Measurements from ENCODE around the gene NEDD9.

NEDD9 gene

DNA sequence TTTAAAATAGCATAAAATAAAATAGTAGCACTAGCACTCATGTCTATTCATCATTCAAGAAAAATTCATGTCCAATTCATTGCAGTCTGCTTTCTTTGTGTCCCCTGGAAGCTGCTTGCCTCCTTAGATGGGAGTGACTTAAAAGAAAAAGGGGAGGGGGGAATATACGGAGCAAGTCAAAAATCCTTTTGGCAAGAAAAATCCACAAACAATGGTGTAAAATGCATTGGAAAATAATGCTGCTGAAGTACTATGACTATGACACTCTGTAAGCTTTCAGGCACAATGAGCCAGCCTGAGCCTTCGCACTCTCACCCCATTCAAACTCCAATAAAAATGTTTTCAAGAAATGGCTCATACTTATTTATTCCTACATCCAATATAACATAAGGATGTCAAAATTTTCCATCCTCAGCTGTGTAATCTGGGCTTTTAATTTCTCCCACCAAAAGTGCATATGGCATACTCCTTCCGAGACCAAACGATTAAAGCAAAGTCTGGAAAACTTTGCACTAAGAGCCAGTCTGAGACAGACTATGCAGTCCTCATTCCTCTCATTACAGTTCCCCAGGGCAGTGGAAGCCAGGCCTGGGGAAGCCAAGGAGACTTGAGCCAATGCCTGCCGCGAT lies 790 bp downstream of the NEDD9 start:
- H3K4me3 Mint-ChIP-seq: peak overlapping the region; percentile 87
- H3K9me3 Mint-ChIP-seq: no peaks in the 10 kb centered on the region
- peaks cover 4% of the 10 kb centered on the region for H3K36me3 Mint-ChIP-seq
- no peaks in the 10 kb centered on the region for H3K27me3 Mint-ChIP-seq
- H3K4me1 Mint-ChIP-seq: peaks cover 68% of the 10 kb centered on the region
- peak overlapping the region; percentile 74 for H3K27ac Mint-ChIP-seq

DNA sequence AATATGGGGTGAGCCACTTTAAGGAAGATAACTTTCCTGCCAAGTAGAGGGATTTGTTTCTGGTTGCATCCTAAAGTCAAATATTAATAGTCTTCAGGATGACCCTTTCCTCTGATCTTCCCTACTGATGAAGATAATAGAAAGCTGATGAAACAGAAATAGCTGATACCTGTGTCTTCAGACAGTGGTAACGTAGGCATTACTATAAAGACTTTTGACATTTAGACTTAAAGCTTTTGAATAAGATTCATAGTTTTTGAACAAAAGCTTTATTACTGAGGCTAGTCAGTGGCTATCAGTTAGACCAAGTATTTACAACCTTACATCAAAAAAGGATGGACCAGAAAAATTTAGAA lies 1.4 kb downstream of the NEDD9 start:
- H3K9me3 Mint-ChIP-seq: no peaks in the 10 kb centered on the region
- no peaks in the 10 kb centered on the region for H3K27me3 Mint-ChIP-seq
- H3K4me3 Mint-ChIP-seq: peak overlapping the region; percentile 87
- no peak overlapping the region for H3K27ac Mint-ChIP-seq
- peaks cover 67% of the 10 kb centered on the region for H3K4me1 Mint-ChIP-seq
- peaks cover 7% of the 10 kb centered on the region for H3K36me3 Mint-ChIP-seq

DNA sequence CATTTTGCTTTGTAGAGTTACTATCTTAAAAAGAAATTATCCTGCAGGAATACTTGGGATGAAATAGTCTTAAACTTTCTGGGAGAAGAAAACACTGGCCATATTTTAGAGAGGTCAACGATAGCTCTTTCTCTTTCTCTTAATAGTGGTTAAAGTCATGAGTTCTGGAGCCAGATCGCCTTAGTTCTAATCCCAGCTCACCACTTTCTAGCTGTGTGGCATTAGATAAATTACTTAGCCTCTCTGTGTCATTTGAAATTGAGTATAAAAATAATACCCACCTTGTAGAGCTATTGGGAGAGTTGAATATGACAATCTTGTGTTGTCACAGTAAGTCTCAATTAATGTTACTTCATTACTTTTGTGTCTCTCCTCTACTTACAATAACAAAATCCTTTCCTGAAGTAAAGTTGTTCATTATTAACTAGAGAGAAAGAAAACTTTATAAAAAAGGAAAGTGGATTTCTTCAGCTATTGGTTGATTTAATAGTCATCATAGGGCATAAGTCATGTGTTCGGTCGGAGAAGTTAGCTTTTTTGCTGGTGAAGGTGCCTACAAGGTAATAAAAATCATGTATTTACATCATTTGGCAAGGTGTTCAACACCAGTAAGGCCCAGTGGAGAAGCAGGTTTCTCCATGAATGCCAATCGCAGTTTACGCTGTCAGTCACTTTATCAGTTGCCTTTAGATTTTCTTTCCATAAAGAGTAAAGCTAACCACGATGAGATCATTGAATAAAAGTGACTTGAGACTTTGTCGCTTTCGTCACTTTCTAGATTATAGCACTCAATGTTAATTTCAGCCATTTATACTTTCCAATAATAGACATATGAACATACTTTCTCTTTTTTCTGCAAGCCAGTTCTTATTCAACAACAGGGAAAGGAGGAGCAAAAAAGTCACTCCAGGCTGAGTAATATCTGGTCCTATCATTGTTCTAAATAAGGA lies 2.0 kb downstream of the NEDD9 start:
- H3K9me3 Mint-ChIP-seq: no peaks in the 10 kb centered on the region
- H3K27me3 Mint-ChIP-seq: no peaks in the 10 kb centered on the region
- peaks cover 9% of the 10 kb centered on the region for H3K36me3 Mint-ChIP-seq
- no peak overlapping the region for H3K27ac Mint-ChIP-seq
- H3K4me1 Mint-ChIP-seq: peaks cover 67% of the 10 kb centered on the region
- peak overlapping the region; percentile 87 for H3K4me3 Mint-ChIP-seq

DNA sequence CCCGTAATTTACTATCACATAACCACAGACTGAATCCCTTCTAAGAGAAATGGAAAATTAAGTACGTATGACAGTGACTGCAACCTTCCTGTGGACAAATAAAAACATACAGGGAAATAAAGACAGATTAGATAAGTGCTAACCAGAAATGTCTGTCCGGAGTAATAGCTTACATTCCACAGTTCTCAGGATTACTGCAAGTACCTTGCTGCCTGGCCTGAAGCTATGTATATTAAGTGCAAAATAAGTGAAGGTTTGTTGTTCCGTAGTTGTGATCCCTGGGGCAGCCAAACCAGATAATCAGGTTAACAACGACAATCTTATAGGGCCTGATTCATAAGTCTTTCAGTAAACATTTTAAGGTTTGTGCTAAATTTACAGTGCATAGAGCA lies 2.8 kb downstream of the NEDD9 start:
- Mint-ChIP-seq H3K4me1 (peaks cover 72% of the 10 kb centered on the region), H3K36me3 (peaks cover 15% of the 10 kb centered on the region), H3K27me3 (no peaks in the 10 kb centered on the region), H3K9me3 (no peaks in the 10 kb centered on the region), H3K27ac (no peak overlapping the region), H3K4me3 (no peak overlapping the region)

DNA sequence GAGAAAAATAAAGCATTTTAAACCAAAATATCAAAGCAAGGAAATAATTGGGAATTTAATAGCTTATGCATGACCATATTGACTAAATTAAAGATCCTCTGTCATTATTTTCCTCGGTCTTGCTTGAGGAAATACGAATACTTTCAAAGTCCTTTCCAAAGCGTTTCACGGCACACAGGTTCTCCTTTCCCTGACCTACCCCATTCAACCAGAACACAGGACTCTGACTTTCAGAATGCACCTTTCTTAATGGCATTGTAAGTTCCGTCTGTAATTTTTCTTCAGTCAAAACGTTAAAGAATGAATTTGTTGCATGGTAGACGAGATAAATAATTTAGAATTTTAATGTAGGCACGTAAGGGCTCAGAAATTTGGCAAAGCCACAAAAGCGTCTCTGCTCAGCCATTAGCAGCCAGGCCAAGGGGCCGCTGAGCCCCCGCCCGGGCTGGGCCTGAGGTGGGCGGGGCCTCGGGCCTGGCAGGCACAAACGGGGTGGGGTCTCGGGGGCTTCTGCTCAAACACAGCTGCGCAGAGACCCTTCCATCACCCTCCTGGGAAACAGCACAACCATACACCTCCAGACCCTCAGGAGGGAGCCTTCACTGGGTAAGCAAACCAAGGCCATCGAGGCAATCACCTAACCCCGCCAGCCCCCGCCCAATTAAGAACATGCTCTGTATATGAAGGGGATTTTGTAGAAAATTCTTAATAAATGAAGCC lies 3.4 kb downstream of the NEDD9 start:
- peaks cover 73% of the 10 kb centered on the region for H3K4me1 Mint-ChIP-seq
- peaks cover 17% of the 10 kb centered on the region for H3K36me3 Mint-ChIP-seq
- no peak overlapping the region for H3K4me3 Mint-ChIP-seq
- H3K27me3 Mint-ChIP-seq: no peaks in the 10 kb centered on the region
- H3K9me3 Mint-ChIP-seq: no peaks in the 10 kb centered on the region
- no peak overlapping the region for H3K27ac Mint-ChIP-seq

DNA sequence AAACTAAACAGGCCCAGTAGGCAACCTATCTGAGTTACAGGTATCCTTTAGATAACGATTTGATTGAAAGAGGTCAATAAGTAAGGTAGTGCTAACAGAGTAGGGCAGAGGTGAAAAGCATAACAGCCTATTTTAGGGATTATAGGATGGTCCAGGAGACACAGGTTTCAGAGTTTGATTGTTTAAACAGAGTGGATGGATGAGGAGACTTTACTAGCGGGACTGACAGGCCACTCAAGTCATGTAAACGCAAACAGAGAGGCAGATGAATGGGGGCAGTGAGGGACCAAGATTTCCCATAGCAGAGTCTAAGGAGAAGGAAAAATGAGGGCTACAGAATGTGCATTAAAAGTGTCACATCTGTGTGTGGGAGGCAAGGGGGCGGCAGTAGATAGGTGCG lies 4.8 kb downstream of the NEDD9 start:
- peaks cover 72% of the 10 kb centered on the region for H3K4me1 Mint-ChIP-seq
- H3K27me3 Mint-ChIP-seq: no peaks in the 10 kb centered on the region
- H3K9me3 Mint-ChIP-seq: no peaks in the 10 kb centered on the region
- no peak overlapping the region for H3K4me3 Mint-ChIP-seq
- H3K27ac Mint-ChIP-seq: peak overlapping the region; percentile 13
- H3K36me3 Mint-ChIP-seq: peaks cover 21% of the 10 kb centered on the region

DNA sequence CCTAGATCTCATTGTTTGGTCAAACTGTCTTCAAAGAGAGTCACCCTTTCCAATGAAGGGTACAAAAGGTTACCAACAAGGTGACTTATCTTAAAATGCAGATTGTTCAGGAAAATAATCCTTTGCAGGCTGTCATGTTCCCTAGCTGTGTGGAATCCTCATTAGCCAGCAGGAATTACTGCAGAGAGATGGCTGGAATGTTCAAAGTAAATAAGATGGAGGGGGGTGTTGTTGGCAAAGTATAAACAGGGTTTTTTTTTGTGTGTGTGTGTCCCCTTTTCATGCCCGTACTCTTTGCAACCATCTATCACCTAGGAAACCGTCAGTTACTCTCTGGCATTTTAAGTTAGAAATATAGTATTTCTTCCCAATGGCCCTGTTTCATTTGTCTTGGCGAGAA lies 6.5 kb downstream of the NEDD9 start:
- Mint-ChIP-seq H3K27me3 (no peaks in the 10 kb centered on the region), H3K4me3 (no peak overlapping the region), H3K36me3 (peaks cover 21% of the 10 kb centered on the region), H3K27ac (peak overlapping the region; percentile 59), H3K4me1 (peaks cover 61% of the 10 kb centered on the region), H3K9me3 (no peaks in the 10 kb centered on the region)

DNA sequence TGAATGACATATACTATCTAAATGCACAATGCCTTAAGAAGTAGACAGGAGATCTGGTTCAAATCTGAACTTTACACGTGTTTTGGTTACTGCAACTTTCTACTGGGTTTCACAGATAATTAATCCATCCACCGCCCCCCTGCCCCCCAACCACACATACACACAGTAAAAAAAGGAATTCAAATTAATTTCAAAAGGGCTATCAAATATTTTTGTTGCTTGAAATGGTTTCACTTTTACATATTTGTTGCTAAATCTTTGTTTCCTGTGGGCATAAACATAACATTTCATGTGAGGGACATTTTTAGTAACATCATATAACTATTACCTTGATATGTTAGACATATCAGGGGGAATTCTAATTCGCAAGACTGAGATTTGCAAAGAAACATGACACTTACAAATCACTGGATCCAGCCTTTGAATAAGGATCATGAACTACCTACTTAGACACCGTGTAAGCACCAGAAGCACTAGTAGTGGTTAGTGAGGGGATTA lies 7.5 kb downstream of the NEDD9 start:
- H3K4me1 Mint-ChIP-seq: peaks cover 58% of the 10 kb centered on the region
- H3K9me3 Mint-ChIP-seq: no peaks in the 10 kb centered on the region
- no peak overlapping the region for H3K27ac Mint-ChIP-seq
- H3K4me3 Mint-ChIP-seq: peak overlapping the region; percentile 69
- peaks cover 19% of the 10 kb centered on the region for H3K36me3 Mint-ChIP-seq
- no peaks in the 10 kb centered on the region for H3K27me3 Mint-ChIP-seq

DNA sequence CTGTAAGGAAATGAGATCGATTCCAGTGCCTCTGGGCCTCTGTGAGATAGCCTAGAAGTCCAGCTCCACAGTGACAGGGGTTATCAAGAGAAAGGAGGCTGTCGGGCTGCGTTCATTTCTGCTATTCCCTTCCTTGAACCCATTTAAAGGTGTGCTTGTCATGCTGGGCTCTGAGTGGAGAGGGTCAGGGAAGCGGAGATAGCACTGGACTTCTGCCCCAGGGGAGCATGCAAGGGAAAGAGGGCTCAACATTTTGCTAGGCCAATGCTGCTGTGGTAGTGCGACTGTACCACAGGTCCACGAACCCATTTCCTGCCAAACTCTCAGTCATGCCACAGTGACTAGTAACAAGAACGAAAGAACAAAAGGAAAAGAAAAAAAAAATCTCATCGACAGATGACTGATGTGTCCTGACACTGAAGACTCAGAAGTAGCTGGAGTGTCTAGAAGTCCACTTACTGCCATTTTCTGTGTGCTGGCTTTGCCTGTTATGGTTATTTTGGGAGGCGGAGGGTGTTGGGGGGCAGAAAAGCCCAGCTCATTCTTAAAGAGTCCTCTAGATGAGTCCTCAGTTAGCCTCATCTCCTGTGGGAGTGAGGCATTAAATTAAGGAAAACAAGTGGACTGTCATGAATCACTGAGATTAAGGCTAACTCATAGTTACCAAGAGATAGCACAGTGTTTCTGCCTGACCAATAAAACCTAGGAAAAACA lies 8.1 kb downstream of the NEDD9 start:
- Mint-ChIP-seq H3K27me3 (no peaks in the 10 kb centered on the region), H3K27ac (peak overlapping the region; percentile 90), H3K9me3 (no peaks in the 10 kb centered on the region), H3K4me3 (peak overlapping the region; percentile 20), H3K4me1 (peaks cover 58% of the 10 kb centered on the region), H3K36me3 (peaks cover 20% of the 10 kb centered on the region)

DNA sequence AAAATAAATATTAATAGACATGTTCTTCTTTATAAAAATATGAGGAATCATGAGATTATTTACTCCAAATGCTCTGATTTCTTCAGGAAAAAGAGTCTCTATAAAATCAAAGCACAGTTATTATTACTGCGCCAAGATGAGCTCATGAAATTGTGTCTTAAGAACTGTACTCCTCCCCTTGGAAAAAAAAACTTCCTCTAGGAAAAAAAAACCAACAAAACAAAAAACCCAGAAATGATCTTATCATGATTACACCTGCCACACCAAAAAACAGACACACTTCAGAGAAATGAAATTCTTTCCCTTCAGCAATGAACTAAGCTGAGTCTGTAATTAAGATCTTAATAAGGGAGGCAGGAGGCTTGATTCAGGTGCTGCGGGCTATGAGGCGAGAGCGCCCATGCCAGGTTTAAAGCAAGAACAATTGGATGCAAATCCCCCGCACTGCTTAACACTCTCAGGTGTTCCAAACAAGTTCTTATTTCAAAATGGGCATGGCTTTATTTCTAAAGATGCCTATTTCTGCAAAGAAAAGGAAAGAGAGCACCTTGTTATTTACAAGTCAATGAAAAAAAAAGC lies 9.1 kb downstream of the NEDD9 start:
- peaks cover 27% of the 10 kb centered on the region for H3K36me3 Mint-ChIP-seq
- no peaks in the 10 kb centered on the region for H3K9me3 Mint-ChIP-seq
- H3K4me3 Mint-ChIP-seq: no peak overlapping the region
- no peaks in the 10 kb centered on the region for H3K27me3 Mint-ChIP-seq
- H3K4me1 Mint-ChIP-seq: peaks cover 66% of the 10 kb centered on the region
- no peak overlapping the region for H3K27ac Mint-ChIP-seq

DNA sequence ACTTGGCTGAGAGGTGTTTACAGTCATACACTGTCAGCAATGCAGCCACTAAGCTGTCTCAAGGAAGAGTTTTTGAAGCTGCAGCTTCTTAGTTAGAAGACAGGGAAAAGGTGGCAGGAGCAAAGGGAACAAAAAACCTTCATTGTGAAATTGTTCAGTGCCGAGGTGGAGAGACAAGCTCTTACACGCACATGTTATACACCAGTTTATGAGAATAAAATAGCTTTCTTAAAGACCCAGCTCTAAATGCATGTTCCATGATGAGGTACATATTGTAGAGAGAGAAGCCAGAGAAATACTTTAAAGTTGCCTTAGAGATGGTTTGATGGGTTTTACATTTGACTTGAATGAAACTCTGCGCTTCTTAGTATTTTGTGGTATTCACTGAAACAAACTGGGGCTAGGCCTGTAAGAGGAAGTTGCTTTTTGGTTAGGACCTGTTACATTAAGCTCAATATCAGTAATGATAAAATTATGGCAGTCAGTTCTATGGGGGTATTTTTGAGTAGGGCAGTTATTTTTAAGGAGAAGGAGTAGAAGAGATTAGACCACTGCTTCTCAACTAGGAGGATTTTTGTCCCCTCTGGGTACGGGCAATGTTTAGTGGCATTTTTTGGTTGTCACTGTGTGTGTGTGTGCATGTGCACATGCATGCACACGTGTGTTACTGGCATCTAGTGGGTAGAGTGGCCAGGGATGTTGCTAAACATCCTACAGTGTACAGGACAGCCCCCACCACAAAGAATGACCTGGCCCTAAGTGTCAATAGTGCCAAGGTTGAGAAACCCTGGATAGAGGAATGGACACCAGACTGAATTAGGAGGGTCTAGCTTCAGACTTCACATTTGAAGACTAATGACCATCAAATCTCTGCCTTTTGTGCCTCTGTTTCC lies 9.8 kb downstream of the NEDD9 start:
- Mint-ChIP-seq H3K4me1 (peaks cover 70% of the 10 kb centered on the region), H3K27ac (no peak overlapping the region), H3K36me3 (peaks cover 30% of the 10 kb centered on the region), H3K4me3 (no peak overlapping the region), H3K9me3 (no peaks in the 10 kb centered on the region), H3K27me3 (no peaks in the 10 kb centered on the region)

DNA sequence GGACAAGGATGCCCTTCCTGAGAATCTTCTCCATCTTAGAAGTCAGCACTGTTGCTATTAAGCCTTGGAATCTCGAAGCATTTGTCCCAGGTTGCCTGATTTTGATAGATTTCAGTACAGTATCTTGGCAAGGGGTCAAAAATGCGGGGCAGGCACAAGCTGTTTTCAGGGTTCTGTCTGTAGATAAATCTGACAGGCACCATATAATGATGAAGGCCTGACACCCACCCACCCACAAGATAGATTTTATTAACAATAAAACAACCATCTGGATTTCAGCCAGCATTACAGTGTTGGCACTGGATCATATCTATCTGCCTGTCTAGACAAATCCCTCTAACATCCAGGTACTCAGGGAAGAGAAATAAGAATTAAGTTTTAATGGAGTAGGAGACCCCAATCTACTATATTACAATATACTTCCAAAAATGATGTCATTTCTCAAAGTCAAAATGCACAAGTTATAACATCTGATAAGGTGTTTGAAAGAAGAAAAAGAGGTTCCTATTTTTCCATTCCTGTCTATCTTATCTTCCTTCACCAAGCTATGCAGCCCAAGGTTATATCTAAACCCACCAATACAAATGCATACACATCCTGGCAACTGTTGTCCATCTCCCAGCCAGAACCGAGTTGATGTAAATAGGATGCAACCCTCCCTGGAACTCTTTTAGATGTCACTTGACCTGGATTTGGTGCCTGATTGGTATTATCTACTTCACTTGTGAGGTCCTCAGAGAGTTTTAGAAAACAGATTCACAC lies 10.7 kb downstream of the NEDD9 start:
- Mint-ChIP-seq H3K9me3 (no peaks in the 10 kb centered on the region), H3K36me3 (peaks cover 30% of the 10 kb centered on the region), H3K27ac (no peak overlapping the region), H3K27me3 (no peaks in the 10 kb centered on the region), H3K4me3 (no peak overlapping the region), H3K4me1 (peaks cover 67% of the 10 kb centered on the region)

DNA sequence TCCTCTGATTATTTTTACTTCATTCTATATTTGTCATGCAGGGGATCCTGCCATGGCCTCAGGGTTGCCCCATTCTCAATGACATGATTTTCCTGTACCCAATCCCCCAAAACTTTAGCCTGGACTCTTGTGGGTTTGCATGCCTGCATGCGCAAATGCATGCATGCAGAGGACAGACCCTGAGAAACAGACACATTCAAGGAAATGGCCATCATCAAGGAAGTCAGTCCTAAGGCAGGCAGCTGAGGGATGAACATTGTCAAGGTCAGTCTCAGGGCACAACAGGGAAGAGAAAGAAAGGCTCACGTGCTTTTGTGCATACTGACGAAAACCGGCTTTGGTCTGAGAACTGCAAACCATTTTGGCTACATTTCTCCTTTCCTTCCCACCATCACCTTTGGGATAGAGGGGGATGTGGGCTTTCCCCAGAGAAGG lies 13.1 kb downstream of the NEDD9 start:
- no peak overlapping the region for H3K4me3 Mint-ChIP-seq
- H3K36me3 Mint-ChIP-seq: peaks cover 24% of the 10 kb centered on the region
- H3K27me3 Mint-ChIP-seq: no peaks in the 10 kb centered on the region
- H3K9me3 Mint-ChIP-seq: no peaks in the 10 kb centered on the region
- H3K4me1 Mint-ChIP-seq: peaks cover 56% of the 10 kb centered on the region
- H3K27ac Mint-ChIP-seq: no peak overlapping the region
